Measurements from ENCODE around the gene NRF1. TPM values are rescaled to one million over a fixed set of nuclear protein-coding genes. Genes with fewer than 3 reads are reported as not detected.
"Not testable (repeated sequence)": the region's sequence is repeated elsewhere in the genome, so short reads cannot be mapped to it uniquely, and the experiment has no call there.

NRF1 gene
- total RNA-seq, 4 donors from 2014 or later = 16.9 to 37.1 (median 27.0) TPM

- Histone ChIP-seq H3K27ac (no peak overlapping the region), H3K27me3 (no peaks in the 10 kb centered on the region), H3K4me1 (no peaks in the 10 kb centered on the region), H3K9me3 (no peaks in the 10 kb centered on the region), H3K4me3 (replicated peaks in 1 of 3) (no peak overlapping the region), H3K36me3 (no peaks in the 10 kb centered on the region)
- no peak for DNase-seq
- intact Hi-C loops (cut with DNase I) = no loop called here
- no peak for TF ChIP-seq CTCF (IDR thresholded peaks at IDR 0.05)
- TF ChIP-seq POLR2A (IDR thresholded peaks at IDR 0.05) = no peak
These were observed 13.8 kb upstream of the NRF1 start for GRCh38 chr7:129597672-129598071.

GRCh38 chr7:129599174-129599573, 12.3 kb upstream of the NRF1 start:
- WGBS, 2 donors = 92% methylated on average over 5 of the region's 5 CpGs
- no peaks in the 10 kb centered on the region for H3K27me3 ChIP-seq
- DNase-seq = no peak
- H3K27ac ChIP-seq = no peak overlapping the region
- H3K4me1 ChIP-seq = no peaks in the 10 kb centered on the region
- H3K4me3 ChIP-seq (replicated peaks in 1 of 3) = no peak overlapping the region
- no peaks in the 10 kb centered on the region for H3K36me3 ChIP-seq
- intact Hi-C loops (cut with DNase I) = no loop called here
- TF ChIP-seq POLR2A (IDR thresholded peaks at IDR 0.05) = no peak
- TF ChIP-seq CTCF (IDR thresholded peaks at IDR 0.05) = no peak
- no peaks in the 10 kb centered on the region for H3K9me3 ChIP-seq

- H3K27me3 ChIP-seq; intact Hi-C loops (cut with DNase I); H3K4me3 ChIP-seq (replicated peaks in 1 of 3); H3K36me3 ChIP-seq; H3K9me3 ChIP-seq; H3K4me1 ChIP-seq; H3K27ac ChIP-seq; DNase-seq: not testable (repeated sequence)
- whole genome bisulfite sequencing, 2 donors = 73 to 81% methylated on average over 5 of the region's 5 CpGs
These were observed 7.9 kb upstream of the NRF1 start for GRCh38 chr7:129603594-129603993.

- H3K4me3 ChIP-seq (replicated peaks in 1 of 3); H3K4me1 ChIP-seq; intact Hi-C loops (cut with DNase I); H3K27me3 ChIP-seq; H3K9me3 ChIP-seq; DNase-seq; H3K36me3 ChIP-seq; H3K27ac ChIP-seq: not testable (repeated sequence)
- 92% methylated on average over 3 of the region's 3 CpGs for WGBS, 2 donors
These were observed 7.5 kb upstream of the NRF1 start for GRCh38 chr7:129604021-129604420.

GRCh38 chr7:129604713-129605437, 6.6 kb upstream of the NRF1 start:
- Histone ChIP-seq H3K27ac (no peak overlapping the region), H3K36me3 (no peaks in the 10 kb centered on the region), H3K4me3 (replicated peaks in 1 of 3) (no peak overlapping the region), H3K9me3 (no peaks in the 10 kb centered on the region), H3K27me3 (no peaks in the 10 kb centered on the region), H3K4me1 (peaks cover under 1 to 1% of the 10 kb centered on the region in 2 donors)
- 80 to 85% methylated on average over 8 of the region's 8 CpGs for WGBS, 2 donors
- TF ChIP-seq CTCF (IDR thresholded peaks at IDR 0.05) (no peak), POLR2A (IDR thresholded peaks at IDR 0.05) (no peak)
- intact Hi-C loops (cut with DNase I) = no loop called here
- DNase-seq = no peak

GRCh38 chr7:129605960-129606614, 5.4 kb upstream of the NRF1 start:
- Histone ChIP-seq H3K27me3 (no peaks in the 10 kb centered on the region), H3K27ac (no peak overlapping the region), H3K4me3 (replicated peaks in 1 of 3) (no peak overlapping the region), H3K9me3 (no peaks in the 10 kb centered on the region), H3K36me3 (no peaks in the 10 kb centered on the region), H3K4me1 (peaks cover 10 to 11% of the 10 kb centered on the region in 2 donors)
- intact Hi-C loops (cut with DNase I) = no loop called here
- TF ChIP-seq POLR2A (IDR thresholded peaks at IDR 0.05) (no peak), CTCF (IDR thresholded peaks at IDR 0.05) (no peak)
- no peak for DNase-seq
- 90 to 91% methylated on average over 6 of the region's 6 CpGs for WGBS, 2 donors

Data from thyroid gland (tissue), 4 donors.